GM21529 (cell line): Measurements from ENCODE around the gene OPHN1.
"Not testable (repeated sequence)": the region's sequence is repeated elsewhere in the genome, so short reads cannot be mapped to it uniquely, and the experiment has no call there.

Source experiments
- ATAC-seq: cut with Tn5 transposase; IDR thresholded peaks from one replicate; pipeline ENCODE4 v1.9.1; 2021; ENCODE audit not compliant: unreplicated experiment

Gene OPHN1

DNA sequence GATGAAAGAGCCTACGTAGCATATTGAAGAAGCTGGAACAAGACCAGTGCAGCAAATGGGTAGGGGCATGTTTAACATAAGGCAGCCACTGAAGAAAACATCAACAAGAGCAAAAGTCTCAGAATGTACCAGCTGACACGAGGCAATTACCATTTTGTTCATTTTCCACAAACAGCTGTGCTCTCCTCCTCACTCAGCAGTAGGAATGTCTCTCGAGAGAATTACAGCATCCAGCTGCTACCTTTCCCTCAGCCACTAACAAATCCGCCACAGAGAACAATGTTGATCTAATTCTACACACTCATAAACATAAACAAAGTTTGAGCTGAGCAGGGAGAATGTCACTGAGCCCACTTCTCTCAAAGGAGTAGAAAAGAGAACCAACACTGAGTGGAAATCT is 68.0 kb downstream of the OPHN1 start:
- no peak for ATAC-seq

DNA sequence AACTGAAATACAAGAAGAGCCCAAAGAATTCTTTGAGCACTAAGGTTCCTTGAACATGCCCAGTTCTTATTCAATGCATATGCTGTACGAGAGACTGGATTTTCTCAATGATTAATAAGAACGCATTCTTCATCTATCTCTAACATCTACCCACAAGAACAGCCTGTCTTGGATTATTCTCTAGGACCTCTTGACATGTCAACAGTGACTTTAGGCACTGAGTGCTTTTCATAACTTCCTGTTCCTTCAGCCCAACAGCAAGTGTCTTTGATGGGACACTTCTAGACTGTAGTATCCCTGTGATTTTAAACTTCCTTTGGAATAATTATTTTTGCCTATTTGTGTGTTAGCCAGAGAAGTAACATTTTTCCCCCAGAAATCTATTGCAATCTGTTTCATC is 69.3 kb downstream of the OPHN1 start:
- no peak for ATAC-seq

DNA sequence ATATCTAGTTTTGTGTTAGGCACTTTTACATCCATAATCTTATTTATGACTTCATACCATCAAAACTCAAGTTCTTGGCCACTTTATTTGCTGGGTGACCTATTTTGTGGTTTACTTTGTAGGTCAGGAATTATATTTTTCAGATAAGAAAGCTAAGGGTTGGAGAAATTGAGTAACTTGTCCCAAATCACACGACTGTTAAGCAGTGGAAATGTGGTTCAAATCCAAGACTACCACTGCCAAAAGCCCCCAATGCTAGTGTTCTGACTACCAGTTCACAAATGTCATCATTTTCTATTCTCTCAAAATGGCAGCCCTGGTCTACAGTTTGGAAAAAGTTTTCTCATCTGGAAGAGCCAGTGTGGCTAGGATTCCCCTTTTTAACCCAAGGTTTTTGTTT is 74.6 kb downstream of the OPHN1 start:
- no peak for ATAC-seq

DNA sequence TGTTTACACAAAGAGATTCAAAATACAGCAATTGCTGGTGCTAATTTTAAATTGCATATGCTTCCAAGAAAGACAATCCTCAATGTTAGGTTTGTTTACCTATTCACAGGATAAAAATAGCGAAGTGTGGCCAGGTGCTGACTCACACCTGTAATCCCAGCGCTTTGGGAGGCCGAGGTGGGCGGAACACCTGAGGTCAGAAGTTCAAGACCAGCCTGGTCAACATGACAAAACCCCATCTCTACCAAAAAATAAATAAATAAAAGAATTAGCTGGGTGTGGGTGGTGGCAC is 77.7 kb downstream of the OPHN1 start:
- no peak for ATAC-seq

DNA sequence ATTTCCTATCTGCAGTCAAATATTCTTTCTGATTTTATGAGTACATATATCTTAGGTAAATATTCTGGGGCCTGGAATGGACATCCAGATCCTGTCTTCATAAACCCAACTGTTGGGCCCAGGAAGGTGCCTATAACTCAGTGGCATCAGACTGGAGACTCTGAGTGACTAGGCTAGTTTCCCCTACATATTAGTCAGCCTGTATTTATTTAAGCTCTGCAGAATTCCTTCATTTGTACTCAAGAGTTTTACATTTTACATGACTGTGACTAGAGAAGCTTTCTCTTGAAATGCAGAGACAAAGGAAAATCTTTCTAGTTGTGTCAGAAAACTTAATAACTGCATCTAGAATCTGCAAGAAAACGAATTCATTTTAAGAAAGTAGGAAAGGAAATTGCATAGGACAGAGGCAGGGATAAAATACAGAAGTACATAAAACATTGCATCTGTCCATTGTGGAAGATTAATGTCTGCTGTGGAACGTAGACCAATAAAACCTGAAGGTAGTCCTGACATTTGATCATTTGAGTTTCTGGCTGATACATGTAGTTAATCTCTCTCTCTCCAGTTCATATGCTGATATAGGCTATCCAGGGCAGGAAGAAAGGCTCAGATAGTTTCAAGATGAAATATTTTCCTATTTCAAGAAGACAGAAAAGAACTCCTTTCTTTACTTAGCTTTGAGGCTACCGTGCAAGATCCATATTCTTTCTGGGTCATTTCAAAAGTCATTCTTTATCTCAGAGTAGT is 78.2 kb downstream of the OPHN1 start:
- no peak for ATAC-seq

DNA sequence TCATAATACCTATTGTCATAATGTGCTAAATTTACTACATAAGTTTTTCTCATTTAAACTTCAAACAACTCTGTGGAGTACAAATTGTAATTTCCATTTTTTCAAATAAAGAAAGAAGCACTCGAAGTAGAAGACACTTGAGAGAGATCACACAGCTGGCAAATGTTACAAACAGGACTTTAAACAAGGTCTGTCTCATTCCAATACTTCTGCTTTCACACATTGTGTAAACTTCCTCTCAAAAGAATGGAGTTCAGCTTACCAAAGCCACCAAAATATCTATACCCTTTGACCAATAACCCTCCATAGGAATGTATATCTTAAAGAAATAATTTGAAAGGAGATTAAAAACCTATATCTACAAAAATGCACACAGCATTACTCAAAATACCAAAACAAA is 88.3 kb downstream of the OPHN1 start:
- no peak for ATAC-seq

DNA sequence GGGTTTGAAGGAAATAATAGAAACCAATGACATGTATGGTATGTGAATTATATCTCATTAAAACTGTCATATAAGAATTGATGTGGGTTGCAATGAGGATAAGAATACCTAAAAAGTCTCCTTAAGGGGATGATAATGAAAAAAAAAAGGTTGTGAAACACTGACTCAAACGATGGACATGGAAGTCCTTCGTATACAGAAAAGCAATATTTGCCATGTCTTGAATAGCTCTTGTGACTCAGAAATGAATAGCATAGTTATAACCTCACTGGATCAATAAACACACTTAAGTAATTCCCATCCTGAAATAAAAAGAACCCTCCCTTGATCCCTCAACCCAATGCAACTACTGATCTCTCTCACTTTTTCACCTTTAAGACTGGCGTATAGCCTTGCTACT is 89.7 kb downstream of the OPHN1 start:
- ATAC-seq = no peak

DNA sequence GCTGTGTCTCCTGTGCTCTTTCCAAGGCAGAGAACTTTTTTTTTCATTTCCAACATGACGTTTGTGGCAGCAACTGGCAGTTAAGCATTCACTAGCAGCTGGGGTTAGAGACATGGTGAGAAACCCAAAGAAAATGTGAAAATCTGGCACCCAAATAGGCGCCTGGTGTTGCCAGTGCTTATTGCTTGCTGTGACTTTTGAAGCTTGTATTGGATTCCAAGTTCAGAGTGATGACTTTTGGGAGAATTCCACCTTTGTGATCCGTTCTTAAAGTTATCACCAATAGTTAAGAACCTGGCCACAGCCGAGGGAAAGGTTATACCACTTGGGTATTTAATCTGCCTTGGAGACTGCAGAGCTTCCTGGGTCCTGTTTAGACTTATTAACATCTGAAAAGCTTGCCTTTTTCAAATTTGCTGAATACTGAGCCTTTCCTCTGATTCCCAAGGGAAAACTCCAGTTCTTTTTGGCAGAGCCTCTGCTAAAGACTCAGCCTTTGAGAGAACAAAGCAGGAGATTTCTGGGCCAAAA is 101.0 kb downstream of the OPHN1 start:
- no peak for ATAC-seq

DNA sequence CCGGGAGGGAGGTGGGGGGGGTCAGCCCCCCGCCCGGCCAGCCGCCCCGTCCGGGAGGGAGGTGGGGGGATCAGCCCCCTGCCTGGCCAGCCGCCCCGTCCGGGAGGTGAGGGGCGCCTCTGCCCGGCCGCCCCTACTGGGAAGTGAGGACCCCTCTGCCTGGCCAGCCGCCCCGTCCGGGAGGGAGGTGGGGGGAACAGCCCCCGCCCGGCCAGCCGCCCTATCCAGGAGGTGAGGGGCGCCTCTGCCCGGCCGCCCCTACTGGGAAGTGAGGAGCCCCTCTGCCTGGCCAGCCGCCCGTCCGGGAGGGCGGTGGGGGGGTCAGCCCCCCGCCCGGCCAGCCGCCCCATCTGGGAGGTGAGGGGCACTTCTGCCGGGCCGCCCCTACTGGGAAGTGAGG is 106.5 kb downstream of the OPHN1 start:
- ATAC-seq = not testable (repeated sequence)

DNA sequence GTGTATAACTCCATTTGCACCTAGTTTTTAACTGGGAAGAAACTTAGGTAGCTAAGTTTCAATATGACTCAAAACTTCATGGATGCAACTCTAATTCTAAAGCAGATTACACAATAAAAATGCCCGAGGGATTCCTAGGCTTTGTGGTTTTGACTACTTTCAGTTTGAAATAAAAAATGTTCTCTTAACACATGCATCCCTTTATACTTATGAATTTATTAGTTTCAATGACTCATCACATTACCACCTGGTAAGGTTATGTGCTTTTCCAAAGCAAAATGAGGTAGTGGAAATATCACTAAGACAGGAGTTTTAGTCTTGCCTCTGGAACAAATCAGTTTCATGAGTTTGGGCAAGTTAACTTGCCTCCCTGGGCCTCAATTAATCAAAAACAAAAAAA is 125.5 kb downstream of the OPHN1 start:
- ATAC-seq = no peak

DNA sequence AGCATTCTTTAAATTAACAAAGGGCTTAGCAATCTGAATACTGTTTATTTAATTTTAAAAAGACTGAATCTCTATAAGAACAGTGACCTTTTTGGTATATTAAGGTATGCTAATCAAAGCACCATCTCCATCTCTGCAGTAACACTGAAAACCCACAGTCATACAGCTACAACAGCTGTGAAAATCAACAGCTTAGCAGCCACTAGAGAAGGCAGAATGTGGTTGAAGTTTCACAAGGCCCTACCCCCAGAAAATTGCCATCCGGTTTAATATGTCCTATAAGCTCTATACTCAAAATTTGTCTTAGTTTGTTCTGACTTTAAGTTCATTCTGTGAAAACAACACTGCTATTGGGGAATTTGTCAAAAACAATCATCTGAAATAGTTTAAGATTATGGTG is 128.7 kb downstream of the OPHN1 start:
- ATAC-seq = no peak

DNA sequence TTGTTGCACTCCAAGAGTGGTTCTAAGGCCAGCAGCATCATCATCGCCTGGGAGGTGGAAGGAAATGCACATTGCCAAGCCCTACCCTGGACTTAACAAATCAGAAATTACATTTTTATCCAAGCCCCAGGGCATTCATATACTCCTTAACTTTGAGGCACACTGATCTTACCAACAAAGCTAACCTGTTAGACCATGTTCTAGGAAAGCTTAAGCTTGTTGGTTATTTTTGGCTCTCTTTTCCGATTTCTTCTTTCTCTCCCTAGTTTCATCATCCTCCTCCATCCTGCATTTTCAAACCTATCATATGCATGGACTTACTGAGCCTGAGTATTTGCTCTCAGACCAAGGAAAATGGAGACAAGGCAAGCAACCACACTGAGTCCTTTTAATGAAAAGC is 133.4 kb downstream of the OPHN1 start:
- no peak for ATAC-seq

DNA sequence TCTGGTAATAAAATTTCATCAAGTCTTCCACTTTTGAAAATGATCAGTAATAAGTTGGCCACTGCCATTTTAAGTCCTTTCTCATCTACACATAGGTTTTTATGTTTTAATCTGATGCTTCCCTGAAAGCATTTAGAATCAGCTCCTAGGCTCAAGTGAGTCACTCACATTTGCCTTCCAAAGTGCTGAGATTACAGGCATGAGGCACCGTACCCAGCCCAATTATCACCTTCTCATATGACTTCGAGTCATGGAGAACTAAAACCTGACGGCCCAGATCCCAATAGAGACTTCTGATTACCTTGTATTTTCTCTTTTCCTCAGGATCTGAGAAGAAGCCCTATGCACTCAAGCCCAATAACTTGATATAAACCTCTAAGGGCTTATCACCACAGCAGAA is 140.8 kb downstream of the OPHN1 start:
- ATAC-seq = no peak

DNA sequence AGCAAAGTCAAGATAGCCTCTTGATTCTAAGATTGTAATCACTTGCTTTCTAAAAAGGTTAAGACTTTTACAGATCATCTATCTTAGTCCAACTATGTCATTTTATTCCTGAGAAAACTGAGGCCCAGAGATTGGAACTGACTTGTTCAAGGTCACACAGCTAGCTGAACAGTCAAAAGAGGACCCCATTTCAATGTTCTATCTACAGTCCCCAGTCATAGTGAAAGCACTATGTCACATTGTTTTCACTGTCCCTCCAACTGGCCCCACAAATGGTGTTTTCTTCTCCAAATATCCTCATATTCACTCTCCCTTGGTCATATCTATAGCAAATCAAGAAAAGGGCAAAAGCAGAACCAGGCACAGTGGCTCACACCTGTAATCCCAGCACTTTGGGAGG is 145.2 kb downstream of the OPHN1 start:
- no peak for ATAC-seq

DNA sequence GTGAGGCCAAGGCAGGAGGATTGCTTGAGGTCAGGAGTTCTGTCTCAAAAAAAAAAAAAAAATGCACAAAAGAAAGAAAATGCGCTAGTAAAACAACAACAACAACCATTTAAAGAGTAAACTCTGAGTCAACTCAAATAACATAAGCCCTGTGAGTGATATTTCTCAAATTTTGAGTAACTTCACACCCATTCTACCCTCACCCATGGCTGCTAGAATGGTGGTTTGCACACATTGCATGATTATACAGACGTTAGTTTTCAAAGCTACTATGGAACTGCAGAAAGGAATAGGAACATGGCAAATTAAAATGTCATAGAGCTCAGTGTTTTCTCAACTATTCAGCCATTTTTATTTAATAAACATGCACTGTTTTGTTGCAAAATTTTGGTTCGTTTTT is 145.9 kb downstream of the OPHN1 start:
- no peak for ATAC-seq

DNA sequence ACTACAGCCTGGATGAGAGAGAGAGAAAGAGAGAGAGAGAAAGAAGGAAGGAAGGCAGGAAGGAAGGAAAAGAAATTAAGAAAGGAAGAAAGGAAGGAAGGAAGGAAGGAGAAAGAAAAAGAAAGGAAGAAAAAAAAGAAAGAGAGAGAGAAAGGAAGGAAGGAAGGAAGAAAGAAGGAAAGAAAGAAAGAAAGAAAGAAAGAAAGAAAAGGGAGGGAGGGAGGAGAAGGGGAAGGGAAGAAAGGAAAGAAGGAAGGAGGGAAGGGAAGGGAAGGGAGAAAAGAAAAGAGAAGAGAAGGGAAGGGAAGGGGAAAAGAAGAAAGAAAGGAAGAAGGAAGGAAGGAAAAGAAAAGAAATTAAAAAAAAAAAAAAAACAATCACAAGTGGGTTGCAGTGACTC is 146.3 kb downstream of the OPHN1 start:
- no peak for ATAC-seq

DNA sequence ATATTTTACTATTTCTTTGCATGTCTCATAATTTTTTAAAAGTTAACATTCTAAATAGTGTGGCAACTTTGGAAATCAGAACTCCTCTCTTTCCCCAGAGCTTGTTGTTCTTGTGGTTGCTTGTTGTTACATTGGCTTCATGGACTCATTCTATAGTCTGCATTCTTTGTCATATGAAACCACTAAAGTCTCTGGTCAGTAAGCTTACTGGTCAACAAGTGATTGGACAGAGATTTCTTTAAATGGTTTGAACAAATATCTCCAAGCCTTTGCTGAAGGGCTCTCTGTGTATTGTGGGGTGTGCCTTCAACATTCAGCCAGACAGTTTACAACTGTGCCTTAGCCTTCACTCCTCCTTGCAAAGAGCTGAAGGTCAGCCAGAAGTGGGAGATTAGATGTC is 147.2 kb downstream of the OPHN1 start:
- no peak for ATAC-seq

DNA sequence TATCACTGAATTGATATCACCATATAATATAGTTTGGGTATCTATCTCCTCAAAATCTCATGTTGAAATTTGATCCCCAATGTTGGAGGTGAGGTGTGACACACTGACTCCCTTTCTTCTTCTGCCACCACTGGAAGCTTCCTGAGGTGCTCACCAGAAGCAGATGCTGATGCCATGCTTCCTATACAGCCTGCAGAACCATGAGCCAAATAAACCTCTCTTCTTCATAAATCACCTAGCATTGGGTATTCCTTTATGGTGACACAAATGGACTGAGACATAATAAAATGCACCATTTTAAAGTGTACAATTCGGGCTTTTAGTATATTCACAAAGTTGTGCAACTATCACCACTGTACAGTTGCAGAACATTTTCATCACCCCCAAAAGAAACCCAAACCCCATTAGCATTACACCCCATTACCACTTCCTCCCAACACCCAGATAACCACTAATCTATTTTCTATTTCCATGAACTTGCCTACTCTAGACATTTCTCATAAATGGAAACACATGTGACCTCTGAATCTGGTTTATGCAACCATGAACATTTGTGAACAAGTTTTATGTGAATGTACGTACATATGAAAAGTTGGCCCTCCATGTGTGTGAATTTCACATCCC is 148.9 kb downstream of the OPHN1 start:
- ATAC-seq = no peak

DNA sequence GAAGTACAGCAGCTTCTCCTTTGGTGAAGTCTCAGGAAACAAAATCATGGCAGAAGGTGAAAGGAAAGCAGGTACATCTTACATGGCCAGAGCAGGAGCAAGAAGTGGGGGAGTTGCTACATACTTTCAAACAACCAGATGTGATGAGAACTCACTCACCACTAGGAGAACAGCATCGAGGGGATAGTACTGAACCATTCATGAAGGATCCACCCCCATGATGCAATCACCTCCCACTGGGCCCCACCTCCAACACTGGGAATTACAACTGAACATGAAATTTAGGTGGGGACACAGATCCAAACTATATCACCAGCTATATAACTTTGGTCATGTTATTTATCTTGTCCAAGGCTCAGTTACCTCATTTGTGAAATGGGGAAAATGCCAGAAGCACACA is 159.4 kb downstream of the OPHN1 start:
- ATAC-seq = no peak

DNA sequence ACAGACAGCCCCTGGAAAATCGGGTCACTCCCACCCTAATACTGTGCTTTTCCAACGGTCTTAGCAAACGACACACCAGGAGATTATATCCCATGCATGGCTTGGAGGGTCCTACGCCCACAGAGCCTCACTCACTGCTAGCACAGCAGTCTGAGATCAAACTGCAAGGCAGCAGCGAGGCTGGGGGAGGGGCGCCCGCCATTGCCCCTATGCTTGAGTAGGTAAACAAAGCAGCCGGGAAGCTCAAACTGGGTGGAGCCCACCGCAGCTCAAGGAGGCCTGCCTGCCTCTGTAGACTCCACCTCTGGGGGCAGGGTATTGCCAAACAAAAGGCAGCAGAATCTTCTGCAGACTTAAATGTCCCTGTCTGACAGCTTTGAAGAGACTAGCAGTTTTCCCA is 168.5 kb downstream of the OPHN1 start:
- not testable (repeated sequence) for ATAC-seq

DNA sequence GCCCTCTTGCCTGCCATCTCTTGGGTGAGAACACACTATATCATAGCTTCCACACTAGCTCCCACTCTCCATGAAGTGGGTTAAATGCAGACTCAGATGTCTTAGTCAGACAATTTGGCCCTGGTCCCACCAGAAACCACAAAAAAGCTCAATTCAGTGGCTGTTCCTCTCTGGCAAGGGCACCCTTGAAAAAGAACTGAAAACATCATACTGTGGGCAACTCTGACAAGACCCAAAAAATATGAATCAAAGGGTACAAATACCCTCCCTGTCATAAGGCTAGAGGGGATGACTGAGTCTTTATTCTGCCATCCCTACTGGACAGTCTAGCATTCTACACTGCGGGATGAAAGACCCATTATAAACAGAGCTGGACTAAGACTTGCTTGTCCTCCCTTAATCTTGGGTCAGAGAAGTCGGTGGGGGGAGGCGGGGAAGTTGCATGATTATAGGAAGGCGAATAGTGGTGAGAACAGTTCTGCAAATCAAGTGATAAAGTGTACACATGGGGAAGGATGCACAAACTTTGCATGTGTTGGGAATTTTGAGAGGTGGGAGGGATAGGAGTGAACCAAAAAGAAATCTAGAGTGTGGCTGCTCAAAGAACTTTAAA is 172.1 kb downstream of the OPHN1 start:
- ATAC-seq = no peak

DNA sequence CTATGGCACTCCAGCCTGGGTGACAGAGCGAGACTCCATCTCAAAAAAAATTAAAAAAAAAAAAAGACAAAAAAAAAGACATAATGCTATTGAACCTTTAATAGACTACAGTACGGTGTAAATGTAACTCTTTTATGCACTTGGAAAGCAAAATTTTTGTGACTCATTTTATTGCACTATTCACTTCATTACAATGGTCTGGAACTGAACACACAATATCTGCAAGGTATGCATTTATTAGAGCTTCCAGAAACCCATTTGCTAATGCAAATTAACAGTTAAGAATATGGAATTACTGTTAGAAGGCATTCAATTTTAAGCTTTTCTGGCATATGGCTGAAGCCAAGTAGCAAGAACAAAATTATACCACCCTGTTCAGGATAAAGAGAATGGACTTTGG is 176.3 kb downstream of the OPHN1 start:
- ATAC-seq = no peak
